Liver (tissue), 9 donors: ENCODE results near the gene UMPS. TPM values are rescaled to one million over a fixed set of nuclear protein-coding genes. Genes with fewer than 3 reads are reported as not detected.

Source experiments
- DNase-seq: peaks from one replicate; pipeline ENCODE4 v3.0.0-alpha.2; 2017; ENCODE audit warnings: low spot score
- H3K27ac ChIP-seq, 2 donors: one replicate each; pipeline ENCODE4 v1.7.0; 2013; ENCODE audit warnings: inconsistent platforms in 2 of 2, low read length in 2 of 2, control low read depth in 1 of 2, low read depth in 1 of 2, mild to moderate bottlenecking in 1 of 2
- H3K27me3 ChIP-seq, 4 donors: one replicate each; pipeline versions ENCODE4 v1.6.1 to v1.7.0; 2013; ENCODE audit warnings: low read length in 3 of 4, inconsistent platforms in 1 of 4, mild to moderate bottlenecking in 1 of 4, moderate library complexity in 1 of 4; ENCODE audit not compliant: control insufficient read depth in 4 of 4, insufficient read depth in 4 of 4
- H3K36me3 ChIP-seq, 4 donors: one replicate each; pipeline versions ENCODE4 v1.6.1 to v1.7.0; 2013; ENCODE audit warnings: low read length in 3 of 4, mild to moderate bottlenecking in 3 of 4, low read depth in 1 of 4, moderate library complexity in 1 of 4; ENCODE audit not compliant: control insufficient read depth in 4 of 4, insufficient read depth in 3 of 4
- H3K4me1 ChIP-seq, 4 donors: one replicate each; pipeline versions ENCODE4 v1.6.1 to v1.7.0; 2013; ENCODE audit warnings: low read length in 3 of 4, mild to moderate bottlenecking in 3 of 4, moderate library complexity in 1 of 4; ENCODE audit not compliant: control insufficient read depth in 4 of 4, insufficient read depth in 4 of 4
- H3K4me3 ChIP-seq, 3 donors: one replicate each; pipeline versions ENCODE4 v1.6.1 to v1.7.0; 2013; ENCODE audit warnings: low read length in 3 of 3, control low read depth in 1 of 3, low read depth in 1 of 3, mild to moderate bottlenecking in 1 of 3
- H3K9ac ChIP-seq, 2 donors: one replicate each; pipeline ENCODE4 v1.7.0; 2013; ENCODE audit warnings: low read length in 2 of 2, mild to moderate bottlenecking in 2 of 2, moderate library complexity in 2 of 2, control low read depth in 1 of 2, low read depth in 1 of 2
- H3K9me3 ChIP-seq, 4 donors: one replicate each; pipeline versions ENCODE4 v1.6.1 to v1.7.0; 2013; ENCODE audit warnings: low read length in 3 of 4; ENCODE audit not compliant: control insufficient read depth in 4 of 4
- ATF3 ChIP-seq: IDR thresholded peaks from 2 replicates; pipeline ENCODE4 v1.6.1; 2016; ENCODE audit warnings: antibody characterized with exemption
- CTCF ChIP-seq: fragments of 150-350 bp; IDR thresholded peaks from 2 replicates; pipeline ENCODE4 v1.5.1; 2017; ENCODE audit warnings: improper control_type of control experiment, low read depth, low read length; ENCODE audit not compliant: missing input control
- EGR1 ChIP-seq, 2 donors: IDR thresholded peaks; 2 replicates each; pipeline ENCODE4 v1.6.1; 2016 to 2018; ENCODE audit warnings: antibody characterized with exemption in 2 of 2, low read depth in 2 of 2
- FOXA1 ChIP-seq: IDR thresholded peaks from 2 replicates; pipeline ENCODE4 v1.6.1; 2016; ENCODE audit warnings: antibody characterized with exemption
- FOXA2 ChIP-seq: IDR thresholded peaks from 2 replicates; pipeline ENCODE4 v1.6.1; 2016; ENCODE audit warnings: antibody characterized with exemption
- GABPA ChIP-seq, 2 donors: IDR thresholded peaks in 1 of 2; conservative IDR thresholded peaks in 1 of 2; 2 replicates each; pipeline ENCODE4 v1.6.1; 2016; ENCODE audit warnings: antibody characterized with exemption in 2 of 2, mild to moderate bottlenecking in 1 of 2, moderate library complexity in 1 of 2
- HNF4A ChIP-seq, 2 donors: conservative IDR thresholded peaks; 2 replicates each; pipeline ENCODE4 v1.6.1; 2016; ENCODE audit warnings: antibody characterized with exemption in 2 of 2, mild to moderate bottlenecking in 2 of 2
- HNF4G ChIP-seq: IDR thresholded peaks from 2 replicates; pipeline ENCODE4 v1.6.1; 2016; ENCODE audit warnings: antibody characterized with exemption
- JUND ChIP-seq, 2 donors: IDR thresholded peaks; 2 replicates each; pipeline ENCODE4 v1.6.1; 2016; ENCODE audit warnings: antibody characterized with exemption in 2 of 2
- MAX ChIP-seq: IDR thresholded peaks from 2 replicates; pipeline ENCODE4 v1.6.1; 2016; ENCODE audit warnings: antibody characterized with exemption
- NR2F2 ChIP-seq: IDR thresholded peaks from 2 replicates; pipeline ENCODE4 v1.6.1; 2016; ENCODE audit warnings: antibody characterized with exemption
- RAD21 ChIP-seq, 2 donors: IDR thresholded peaks; 2 replicates each; pipeline ENCODE4 v1.6.1; 2016; ENCODE audit warnings: antibody characterized with exemption in 2 of 2, mild to moderate bottlenecking in 2 of 2
- REST ChIP-seq: IDR thresholded peaks from 2 replicates; pipeline ENCODE4 v1.6.1; 2016; ENCODE audit warnings: antibody characterized with exemption, mild to moderate bottlenecking
- RXRA ChIP-seq, 2 donors: IDR thresholded peaks; 2 replicates each; pipeline ENCODE4 v1.6.1; 2017 to 2018; ENCODE audit warnings: antibody characterized with exemption in 2 of 2, mild to moderate bottlenecking in 1 of 2
- SP1 ChIP-seq: IDR thresholded peaks from 2 replicates; pipeline ENCODE4 v1.6.1; 2018; ENCODE audit warnings: antibody characterized with exemption, mild to moderate bottlenecking
- TAF1 ChIP-seq: conservative IDR thresholded peaks from 2 replicates; pipeline ENCODE4 v1.6.1; 2016; ENCODE audit warnings: antibody characterized with exemption, mild to moderate bottlenecking
- YY1 ChIP-seq: IDR thresholded peaks from 2 replicates; pipeline ENCODE4 v1.6.1; 2016; ENCODE audit warnings: antibody characterized with exemption, mild to moderate bottlenecking
- WGBS: extraction: QIAGEN DNeasy Blood & Tissue Kit; methylation state at CpG from one replicate; pipeline ENCODE4 v1.1.7; 2013; 5-methylcytosine and 5-hydroxymethylcytosine counted together
- polyA plus RNA-seq, 2 donors: library from polyadenylated mRNA; stranded (reverse) in 1 of 2; unstranded in 1 of 2; fragments of 200-250 nt in 1 of 2; fragments of >200 nt in 1 of 2; fragmentation: Nextera tagmentation in 1 of 2; extraction: Ambion mirVana in 1 of 2; gene quantifications; one replicate each; pipeline versions ENCODE4 v1.2.1 to v1.2.3, GENCODE V29; 2013 to 2015
- total RNA-seq, 2 donors: library from RNA; depleted of rRNA; stranded (reverse); fragments of >200 nt; gene quantifications; one replicate each; pipeline ENCODE4 v1.2.3, GENCODE V29; 2014
- donor health status: healthy.
- donor health status: healthy.
- donor health status: healthy.
- donor health status: healthy.
- donor health status: healthy.

The UMPS gene
- total and polyA plus RNA-seq, 4 donors: 21.3 to 39.4 (median 26.0) TPM

GRCh38 chr3:124771083-124771445 lies 40.8 kb downstream of the UMPS start:
- H3K4me3 ChIP-seq: no peak overlapping the region
- peaks cover 5 to 33% (median 23%) of the 10 kb centered on the region in 4 donors for H3K36me3 ChIP-seq
- no peak overlapping the region for H3K9ac ChIP-seq
- H3K27me3 ChIP-seq: no peaks in the 10 kb centered on the region
- TF ChIP-seq FOXA1 (no peak), CTCF (no peak), REST (no peak), RXRA (IDR thresholded peaks at IDR 0.05) (no peak), HNF4G (no peak), MAX (no peak), RAD21 (IDR thresholded peaks at IDR 0.05) (no peak), EGR1 (IDR thresholded peaks at IDR 0.05; ENCODE audit: low read depth in 2 of 2) (no peak), NR2F2 (no peak), SP1 (no peak)
- no peaks in the 10 kb centered on the region for H3K9me3 ChIP-seq
- H3K4me1 ChIP-seq: peaks cover 0 to 10% (median 5%) of the 10 kb centered on the region in 4 donors
- WGBS: 87% methylated on average over 2 of the region's 2 CpGs
- no peak overlapping the region for H3K27ac ChIP-seq
- no peak for DNase-seq

- 52% methylated on average over 17 of the region's 17 CpGs for WGBS
- no peak for DNase-seq
- TF ChIP-seq REST (no peak), FOXA2 (no peak), TAF1 (no peak), SP1 (peak; percentile 53), GABPA (IDR thresholded peaks at IDR 0.05 in 1 of 2, conservative IDR thresholded peaks at IDR 0.05 in 1 of 2) (no peak), JUND (IDR thresholded peaks at IDR 0.05) (no peak), RAD21 (IDR thresholded peaks at IDR 0.05) (peak in 1 of 2 donors; percentile 41), NR2F2 (peak; percentile 98), YY1 (peak; percentile 32), EGR1 (IDR thresholded peaks at IDR 0.05; ENCODE audit: low read depth in 2 of 2) (no peak), ATF3 (no peak), CTCF (no peak), FOXA1 (no peak), HNF4A (conservative IDR thresholded peaks at IDR 0.05) (no peak), MAX (no peak), RXRA (IDR thresholded peaks at IDR 0.05) (peak; percentile 36 to 41)
- Histone ChIP-seq H3K4me1 (peaks cover 0 to 10% (median 5%) of the 10 kb centered on the region in 4 donors), H3K4me3 (no peak overlapping the region), H3K9ac (no peak overlapping the region), H3K27me3 (no peaks in the 10 kb centered on the region), H3K36me3 (peaks cover 0 to 25% (median 20%) of the 10 kb centered on the region in 4 donors), H3K9me3 (no peaks in the 10 kb centered on the region), H3K27ac (peak overlapping the region in 1 of 2 donors; percentile 26)
Observed at GRCh38 chr3:124772081-124772831, 42.0 kb downstream of the UMPS start.
